ENCODE results near the gene BIN1. TPM values are rescaled to one million over a fixed set of nuclear protein-coding genes. Genes with fewer than 3 reads are reported as not detected.

The BIN1 gene
- polyA plus RNA-seq, 1 of the 3 experiments (the other 2 are of a cell fraction), result 40.3 TPM

DNA sequence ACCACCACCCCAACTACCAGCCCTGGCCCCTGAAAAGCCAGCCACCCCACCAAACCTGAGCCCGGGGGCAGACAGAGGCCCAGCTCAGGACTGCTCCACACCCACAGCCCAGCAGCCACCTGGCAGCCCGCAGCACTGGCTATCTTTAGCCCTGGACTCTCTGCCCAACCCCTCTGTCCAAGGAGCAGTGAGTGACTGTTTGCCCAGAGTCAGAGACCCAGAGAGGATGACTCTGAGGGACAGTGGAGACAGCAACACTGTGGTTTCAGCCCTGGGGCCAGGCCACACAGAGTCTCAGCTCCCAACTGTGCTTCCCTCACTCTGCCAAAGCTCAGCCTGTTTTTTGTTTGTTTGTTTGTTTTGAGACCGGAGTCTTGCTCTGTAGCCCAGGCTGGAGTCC lies 32.6 kb downstream of the BIN1 start (continued):
- TF ChIP-seq, protein P1, sequence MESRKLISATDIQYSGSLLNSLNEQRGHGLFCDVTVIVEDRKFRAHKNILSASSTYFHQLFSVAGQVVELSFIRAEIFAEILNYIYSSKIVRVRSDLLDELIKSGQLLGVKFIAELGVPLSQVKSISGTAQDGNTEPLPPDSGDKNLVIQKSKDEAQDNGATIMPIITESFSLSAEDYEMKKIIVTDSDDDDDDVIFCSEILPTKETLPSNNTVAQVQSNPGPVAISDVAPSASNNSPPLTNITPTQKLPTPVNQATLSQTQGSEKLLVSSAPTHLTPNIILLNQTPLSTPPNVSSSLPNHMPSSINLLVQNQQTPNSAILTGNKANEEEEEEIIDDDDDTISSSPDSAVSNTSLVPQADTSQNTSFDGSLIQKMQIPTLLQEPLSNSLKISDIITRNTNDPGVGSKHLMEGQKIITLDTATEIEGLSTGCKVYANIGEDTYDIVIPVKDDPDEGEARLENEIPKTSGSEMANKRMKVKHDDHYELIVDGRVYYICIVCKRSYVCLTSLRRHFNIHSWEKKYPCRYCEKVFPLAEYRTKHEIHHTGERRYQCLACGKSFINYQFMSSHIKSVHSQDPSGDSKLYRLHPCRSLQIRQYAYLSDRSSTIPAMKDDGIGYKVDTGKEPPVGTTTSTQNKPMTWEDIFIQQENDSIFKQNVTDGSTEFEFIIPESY (IDR thresholded peaks at IDR 0.05; ENCODE audit: borderline replicate concordance, low read depth), result no peak

DNA sequence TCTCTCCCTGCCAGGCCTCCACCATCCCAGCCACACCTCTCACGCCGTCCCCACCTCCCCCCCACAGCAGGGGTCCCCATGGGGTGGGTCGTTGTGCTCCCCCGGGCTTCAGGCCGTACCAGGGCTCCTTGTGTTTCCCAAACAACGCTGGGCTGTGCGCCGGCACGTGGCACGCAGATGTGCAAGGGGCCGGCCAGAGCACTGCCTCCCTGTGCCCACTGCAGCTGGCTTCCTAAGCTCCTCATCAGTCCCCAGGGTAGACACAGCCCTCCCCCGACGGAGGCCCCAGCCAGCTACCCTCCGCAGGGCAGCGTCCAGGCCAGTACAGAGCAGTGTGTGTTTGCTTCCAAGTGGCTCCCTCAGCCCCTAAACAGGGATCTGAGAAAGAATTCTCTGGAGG lies 34.0 kb downstream of the BIN1 start:
- WGBS (ENCODE audit: low lambda C conversion rate), result 48% methylated on average over 12 of the region's 15 CpGs
- DNase-seq, result peak; percentile 94
- Histone ChIP-seq H3K4me3 (ENCODE audit: low read depth in 2 of 2, low read length in 1 of 2) (no peak overlapping the region), H3F3A (replicated peaks; ENCODE audit: insufficient read depth) (no peaks in the 10 kb centered on the region), H4K20me1 (ENCODE audit: insufficient read depth) (no peaks in the 10 kb centered on the region), H2AFZ (ENCODE audit: low read depth) (no peak overlapping the region), H3K36me3 (replicated peaks in 1 of 2; ENCODE audit: control insufficient read depth in 1 of 2, insufficient read depth in 2 of 2, low read length in 1 of 2) (peaks cover 0 to 8% of the 10 kb centered on the region in 2 experiments), H3K4me1 (ENCODE audit: control insufficient read depth in 1 of 2, insufficient read depth in 2 of 2, low read depth in 1 of 2, low read length in 1 of 2) (peaks cover 0 to 47% of the 10 kb centered on the region in 2 experiments; a peak in 1 of 4 replicates), H3K9me3 (no peaks in the 10 kb centered on the region), H3K27me3 (ENCODE audit: insufficient read depth) (no peaks in the 10 kb centered on the region), H3K9ac (no peak overlapping the region), H3K27ac (ENCODE audit: low read depth in 2 of 2, low read length in 1 of 2) (peak overlapping the region in 1 of 2 experiments; percentile 78; a peak in 2 of 4 replicates), H3K79me2 (ENCODE audit: insufficient read depth) (no peaks in the 10 kb centered on the region), H3K9me2 (no peaks in the 10 kb centered on the region), H3K4me2 (no peak overlapping the region)
- CTCF ChIA-PET, result interaction anchor here (0.8 to 6.2 kb wide), 7 partner anchors 11 to 98 kb away, joined by 4 to 80 read pairs (median 10); no protein-coding TSS in a partner anchor
- POLR2A ChIA-PET, result interaction anchor here (1.4 kb wide), 1 partner anchor 33 kb away, joined by 5 read pairs; no protein-coding TSS in a partner anchor
- TF ChIP-seq SMC3 (IDR thresholded peaks at IDR 0.05; ENCODE audit: low read depth, low read length), result no peak
- TF ChIP-seq TCF12 (IDR thresholded peaks at IDR 0.05), result no peak
- TF ChIP-seq EZH2phosphoT487 (IDR thresholded peaks at IDR 0.05; ENCODE audit: borderline replicate concordance, low read depth), result no peak
- TF ChIP-seq RCOR1 (IDR thresholded peaks at IDR 0.05; ENCODE audit: low read length), result peak; percentile 64; the same call in 1 of the 2 replicates
- TF ChIP-seq, protein P2, sequence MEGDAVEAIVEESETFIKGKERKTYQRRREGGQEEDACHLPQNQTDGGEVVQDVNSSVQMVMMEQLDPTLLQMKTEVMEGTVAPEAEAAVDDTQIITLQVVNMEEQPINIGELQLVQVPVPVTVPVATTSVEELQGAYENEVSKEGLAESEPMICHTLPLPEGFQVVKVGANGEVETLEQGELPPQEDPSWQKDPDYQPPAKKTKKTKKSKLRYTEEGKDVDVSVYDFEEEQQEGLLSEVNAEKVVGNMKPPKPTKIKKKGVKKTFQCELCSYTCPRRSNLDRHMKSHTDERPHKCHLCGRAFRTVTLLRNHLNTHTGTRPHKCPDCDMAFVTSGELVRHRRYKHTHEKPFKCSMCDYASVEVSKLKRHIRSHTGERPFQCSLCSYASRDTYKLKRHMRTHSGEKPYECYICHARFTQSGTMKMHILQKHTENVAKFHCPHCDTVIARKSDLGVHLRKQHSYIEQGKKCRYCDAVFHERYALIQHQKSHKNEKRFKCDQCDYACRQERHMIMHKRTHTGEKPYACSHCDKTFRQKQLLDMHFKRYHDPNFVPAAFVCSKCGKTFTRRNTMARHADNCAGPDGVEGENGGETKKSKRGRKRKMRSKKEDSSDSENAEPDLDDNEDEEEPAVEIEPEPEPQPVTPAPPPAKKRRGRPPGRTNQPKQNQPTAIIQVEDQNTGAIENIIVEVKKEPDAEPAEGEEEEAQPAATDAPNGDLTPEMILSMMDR (IDR thresholded peaks at IDR 0.05), result no peak
- TF ChIP-seq, protein P3, sequence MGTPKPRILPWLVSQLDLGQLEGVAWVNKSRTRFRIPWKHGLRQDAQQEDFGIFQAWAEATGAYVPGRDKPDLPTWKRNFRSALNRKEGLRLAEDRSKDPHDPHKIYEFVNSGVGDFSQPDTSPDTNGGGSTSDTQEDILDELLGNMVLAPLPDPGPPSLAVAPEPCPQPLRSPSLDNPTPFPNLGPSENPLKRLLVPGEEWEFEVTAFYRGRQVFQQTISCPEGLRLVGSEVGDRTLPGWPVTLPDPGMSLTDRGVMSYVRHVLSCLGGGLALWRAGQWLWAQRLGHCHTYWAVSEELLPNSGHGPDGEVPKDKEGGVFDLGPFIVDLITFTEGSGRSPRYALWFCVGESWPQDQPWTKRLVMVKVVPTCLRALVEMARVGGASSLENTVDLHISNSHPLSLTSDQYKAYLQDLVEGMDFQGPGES (IDR thresholded peaks at IDR 0.05; ENCODE audit: low read depth, low read length), result no peak
- TF ChIP-seq EP300 (IDR thresholded peaks at IDR 0.05; ENCODE audit: borderline replicate concordance in 1 of 2, low read depth in 1 of 2, low read length in 1 of 2), result no peak
- no peak for TF ChIP-seq RXRA (IDR thresholded peaks at IDR 0.05; ENCODE audit: borderline replicate concordance, low read depth)
- TF ChIP-seq POLR2AphosphoS5 (IDR thresholded peaks at IDR 0.05; ENCODE audit: low read depth, low read length), result no peak
- TF ChIP-seq YY1 (IDR thresholded peaks at IDR 0.05; ENCODE audit: low read depth), result no peak
- TF ChIP-seq NFIC (IDR thresholded peaks at IDR 0.05; ENCODE audit: borderline replicate concordance), result no peak
- TF ChIP-seq MEF2A (IDR thresholded peaks at IDR 0.05; ENCODE audit: borderline replicate concordance, low read depth), result no peak
- no peak for TF ChIP-seq RFX5 (IDR thresholded peaks at IDR 0.05; ENCODE audit: low read length)
- TF ChIP-seq, protein P4, sequence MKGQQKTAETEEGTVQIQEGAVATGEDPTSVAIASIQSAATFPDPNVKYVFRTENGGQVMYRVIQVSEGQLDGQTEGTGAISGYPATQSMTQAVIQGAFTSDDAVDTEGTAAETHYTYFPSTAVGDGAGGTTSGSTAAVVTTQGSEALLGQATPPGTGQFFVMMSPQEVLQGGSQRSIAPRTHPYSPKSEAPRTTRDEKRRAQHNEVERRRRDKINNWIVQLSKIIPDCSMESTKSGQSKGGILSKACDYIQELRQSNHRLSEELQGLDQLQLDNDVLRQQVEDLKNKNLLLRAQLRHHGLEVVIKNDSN (IDR thresholded peaks at IDR 0.05; ENCODE audit: borderline replicate concordance, low read depth), result no peak
- TF ChIP-seq, protein P5, sequence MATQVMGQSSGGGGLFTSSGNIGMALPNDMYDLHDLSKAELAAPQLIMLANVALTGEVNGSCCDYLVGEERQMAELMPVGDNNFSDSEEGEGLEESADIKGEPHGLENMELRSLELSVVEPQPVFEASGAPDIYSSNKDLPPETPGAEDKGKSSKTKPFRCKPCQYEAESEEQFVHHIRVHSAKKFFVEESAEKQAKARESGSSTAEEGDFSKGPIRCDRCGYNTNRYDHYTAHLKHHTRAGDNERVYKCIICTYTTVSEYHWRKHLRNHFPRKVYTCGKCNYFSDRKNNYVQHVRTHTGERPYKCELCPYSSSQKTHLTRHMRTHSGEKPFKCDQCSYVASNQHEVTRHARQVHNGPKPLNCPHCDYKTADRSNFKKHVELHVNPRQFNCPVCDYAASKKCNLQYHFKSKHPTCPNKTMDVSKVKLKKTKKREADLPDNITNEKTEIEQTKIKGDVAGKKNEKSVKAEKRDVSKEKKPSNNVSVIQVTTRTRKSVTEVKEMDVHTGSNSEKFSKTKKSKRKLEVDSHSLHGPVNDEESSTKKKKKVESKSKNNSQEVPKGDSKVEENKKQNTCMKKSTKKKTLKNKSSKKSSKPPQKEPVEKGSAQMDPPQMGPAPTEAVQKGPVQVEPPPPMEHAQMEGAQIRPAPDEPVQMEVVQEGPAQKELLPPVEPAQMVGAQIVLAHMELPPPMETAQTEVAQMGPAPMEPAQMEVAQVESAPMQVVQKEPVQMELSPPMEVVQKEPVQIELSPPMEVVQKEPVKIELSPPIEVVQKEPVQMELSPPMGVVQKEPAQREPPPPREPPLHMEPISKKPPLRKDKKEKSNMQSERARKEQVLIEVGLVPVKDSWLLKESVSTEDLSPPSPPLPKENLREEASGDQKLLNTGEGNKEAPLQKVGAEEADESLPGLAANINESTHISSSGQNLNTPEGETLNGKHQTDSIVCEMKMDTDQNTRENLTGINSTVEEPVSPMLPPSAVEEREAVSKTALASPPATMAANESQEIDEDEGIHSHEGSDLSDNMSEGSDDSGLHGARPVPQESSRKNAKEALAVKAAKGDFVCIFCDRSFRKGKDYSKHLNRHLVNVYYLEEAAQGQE (IDR thresholded peaks at IDR 0.05; ENCODE audit: low read depth, low read length), result no peak
- TF ChIP-seq, protein P6, sequence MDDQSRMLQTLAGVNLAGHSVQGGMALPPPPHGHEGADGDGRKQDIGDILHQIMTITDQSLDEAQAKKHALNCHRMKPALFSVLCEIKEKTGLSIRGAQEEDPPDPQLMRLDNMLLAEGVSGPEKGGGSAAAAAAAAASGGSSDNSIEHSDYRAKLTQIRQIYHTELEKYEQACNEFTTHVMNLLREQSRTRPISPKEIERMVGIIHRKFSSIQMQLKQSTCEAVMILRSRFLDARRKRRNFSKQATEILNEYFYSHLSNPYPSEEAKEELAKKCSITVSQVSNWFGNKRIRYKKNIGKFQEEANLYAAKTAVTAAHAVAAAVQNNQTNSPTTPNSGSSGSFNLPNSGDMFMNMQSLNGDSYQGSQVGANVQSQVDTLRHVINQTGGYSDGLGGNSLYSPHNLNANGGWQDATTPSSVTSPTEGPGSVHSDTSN (IDR thresholded peaks at IDR 0.05), result no peak
- TF ChIP-seq ELF1 (IDR thresholded peaks at IDR 0.05), result no peak
- TF ChIP-seq, protein P7, sequence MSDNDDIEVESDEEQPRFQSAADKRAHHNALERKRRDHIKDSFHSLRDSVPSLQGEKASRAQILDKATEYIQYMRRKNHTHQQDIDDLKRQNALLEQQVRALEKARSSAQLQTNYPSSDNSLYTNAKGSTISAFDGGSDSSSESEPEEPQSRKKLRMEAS (IDR thresholded peaks at IDR 0.05; ENCODE audit: low read depth), result no peak
- TF ChIP-seq GATA2 (CRISPR knock-in tag; IDR thresholded peaks at IDR 0.05), result 0 out of 2 replicates have a peak, but pooled peaks have one; percentile 19
- TF ChIP-seq JUND (IDR thresholded peaks at IDR 0.05), result no peak
- TF ChIP-seq FOXJ3 (CRISPR knock-in tag; IDR thresholded peaks at IDR 0.05), result peak; percentile 89
